ENCODE data around the gene PTPRM. TPM values are rescaled to one million over a fixed set of nuclear protein-coding genes. Genes with fewer than 3 reads are reported as not detected.

PTPRM gene
- total RNA-seq, 1 experiment from 2014 or later = 14.5 TPM

DNA sequence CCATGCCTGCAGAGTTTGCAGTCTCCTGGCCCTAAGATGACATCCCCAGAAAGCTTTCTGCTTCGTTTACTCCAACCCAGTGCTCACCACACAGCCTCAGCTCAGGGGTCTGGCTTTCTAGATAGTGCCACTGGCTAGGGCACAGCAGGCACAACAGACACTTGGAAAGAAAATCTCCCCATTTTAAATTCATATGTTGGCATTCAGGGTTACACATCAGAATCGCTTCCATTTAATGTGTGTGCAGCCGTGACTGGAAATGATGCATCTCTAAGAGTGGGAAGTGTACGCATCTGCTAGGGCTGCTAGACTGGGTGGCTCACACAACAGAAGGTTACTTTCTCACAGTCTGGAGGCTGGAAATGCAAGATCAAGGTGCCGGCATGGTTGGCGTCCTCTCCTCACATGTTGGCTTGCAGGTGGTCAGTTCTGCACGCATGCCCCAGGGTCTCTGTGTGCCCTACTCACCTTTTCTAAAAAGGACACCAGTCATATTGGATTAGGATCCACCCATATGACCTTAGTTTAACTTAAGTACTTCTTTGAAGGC is 712.7 kb downstream of the PTPRM start:
- H3K27ac ChIP-seq (ENCODE audit: low read depth, low read length) = no peak overlapping the region
- H2AFZ ChIP-seq (ENCODE audit: low read depth, low read length, poor library complexity, severe bottlenecking) = no peak overlapping the region
- no peak for ATAC-seq
- no peaks in the 10 kb centered on the region for H3K9me3 ChIP-seq (ENCODE audit: control insufficient read depth in 1 of 2, insufficient read depth in 1 of 2, low read depth in 1 of 2, low read length in 2 of 2)
- ChIA-PET RAD21 (ENCODE audit: low non-redundant PET in 1 of 2, low total read pairs in 2 of 2, uncharacterized antibody in 2 of 2, unreplicated experiment in 2 of 2) (no interaction called here), POLR2A (no interaction called here), CTCF (no interaction called here)
- no peaks in the 10 kb centered on the region for H3K4me1 ChIP-seq (ENCODE audit: control insufficient read depth in 1 of 2, insufficient read depth in 2 of 2, low read length in 2 of 2)
- no peaks in the 10 kb centered on the region for H3K9me2 ChIP-seq (ENCODE audit: insufficient read depth)
- no TSS peak for BruUV-seq (replicated peaks)
- H3K36me3 ChIP-seq (ENCODE audit: control insufficient read depth in 1 of 2, insufficient read depth in 2 of 2, low read length in 2 of 2) = no peaks in the 10 kb centered on the region
- no peak overlapping the region for H3K4me3 ChIP-seq (replicated peaks in 1 of 2; ENCODE audit: low read depth in 1 of 2, low read length in 2 of 2)
- no peak for DNase-seq (ENCODE audit: low read depth, low spot score)
- H4K20me1 ChIP-seq (ENCODE audit: insufficient read depth) = no peaks in the 10 kb centered on the region
- H3K79me2 ChIP-seq (ENCODE audit: insufficient read depth, low read length) = no peaks in the 10 kb centered on the region
- H3K27me3 ChIP-seq (ENCODE audit: insufficient read depth, low read length) = no peaks in the 10 kb centered on the region
- TF ChIP-seq POLR2A (IDR thresholded peaks at IDR 0.05; ENCODE audit: borderline replicate concordance, extremely low read depth, insufficient read depth, insufficient read length) (no peak), TCF7L2 (IDR thresholded peaks at IDR 0.05; ENCODE audit: borderline replicate concordance, extremely low read depth, insufficient read depth, insufficient read length) (no peak), ELF1 (IDR thresholded peaks at IDR 0.05; ENCODE audit: borderline replicate concordance, low read depth) (no peak), SRF (IDR thresholded peaks at IDR 0.05; ENCODE audit: low read depth) (no peak), CBX3 (IDR thresholded peaks at IDR 0.05; ENCODE audit: low read depth) (no peak), YY1 (IDR thresholded peaks at IDR 0.05; ENCODE audit: extremely low read depth, insufficient replicate concordance, low read depth, low read length) (no peak), POLR2AphosphoS5 (IDR thresholded peaks at IDR 0.05; ENCODE audit: low read depth, low read length) (no peak), JUND (IDR thresholded peaks at IDR 0.05) (no peak), EZH2 (IDR thresholded peaks at IDR 0.05) (no peak), SP1 (IDR thresholded peaks at IDR 0.05; ENCODE audit: low read depth) (no peak), EZH2phosphoT487 (IDR thresholded peaks at IDR 0.05; ENCODE audit: borderline replicate concordance) (no peak), FOSL1 (IDR thresholded peaks at IDR 0.05; ENCODE audit: low read depth) (no peak), ZNF274 (IDR thresholded peaks at IDR 0.05; ENCODE audit: low read depth, low read length) (no peak), RAD21 (IDR thresholded peaks at IDR 0.05; ENCODE audit: low read depth) (no peak)
- TF ChIP-seq, protein P1, sequence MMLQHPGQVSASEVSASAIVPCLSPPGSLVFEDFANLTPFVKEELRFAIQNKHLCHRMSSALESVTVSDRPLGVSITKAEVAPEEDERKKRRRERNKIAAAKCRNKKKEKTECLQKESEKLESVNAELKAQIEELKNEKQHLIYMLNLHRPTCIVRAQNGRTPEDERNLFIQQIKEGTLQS (IDR thresholded peaks at IDR 0.05) = no peak
- TF ChIP-seq, protein P2, sequence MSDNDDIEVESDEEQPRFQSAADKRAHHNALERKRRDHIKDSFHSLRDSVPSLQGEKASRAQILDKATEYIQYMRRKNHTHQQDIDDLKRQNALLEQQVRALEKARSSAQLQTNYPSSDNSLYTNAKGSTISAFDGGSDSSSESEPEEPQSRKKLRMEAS (IDR thresholded peaks at IDR 0.05) = no peak
- TF ChIP-seq, protein P3, sequence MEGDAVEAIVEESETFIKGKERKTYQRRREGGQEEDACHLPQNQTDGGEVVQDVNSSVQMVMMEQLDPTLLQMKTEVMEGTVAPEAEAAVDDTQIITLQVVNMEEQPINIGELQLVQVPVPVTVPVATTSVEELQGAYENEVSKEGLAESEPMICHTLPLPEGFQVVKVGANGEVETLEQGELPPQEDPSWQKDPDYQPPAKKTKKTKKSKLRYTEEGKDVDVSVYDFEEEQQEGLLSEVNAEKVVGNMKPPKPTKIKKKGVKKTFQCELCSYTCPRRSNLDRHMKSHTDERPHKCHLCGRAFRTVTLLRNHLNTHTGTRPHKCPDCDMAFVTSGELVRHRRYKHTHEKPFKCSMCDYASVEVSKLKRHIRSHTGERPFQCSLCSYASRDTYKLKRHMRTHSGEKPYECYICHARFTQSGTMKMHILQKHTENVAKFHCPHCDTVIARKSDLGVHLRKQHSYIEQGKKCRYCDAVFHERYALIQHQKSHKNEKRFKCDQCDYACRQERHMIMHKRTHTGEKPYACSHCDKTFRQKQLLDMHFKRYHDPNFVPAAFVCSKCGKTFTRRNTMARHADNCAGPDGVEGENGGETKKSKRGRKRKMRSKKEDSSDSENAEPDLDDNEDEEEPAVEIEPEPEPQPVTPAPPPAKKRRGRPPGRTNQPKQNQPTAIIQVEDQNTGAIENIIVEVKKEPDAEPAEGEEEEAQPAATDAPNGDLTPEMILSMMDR (IDR thresholded peaks at IDR 0.05 in 2 of 3, conservative IDR thresholded peaks at IDR 0.05 in 1 of 3; ENCODE audit: borderline replicate concordance in 1 of 3, insufficient read depth in 1 of 3, low read depth in 2 of 3, low read length in 2 of 3) = no peak
- intact Hi-C loops (cut with micrococcal nuclease) = no loop called here
- H3K4me2 ChIP-seq (ENCODE audit: low read length) = no peak overlapping the region
- H3K9ac ChIP-seq (ENCODE audit: low read length) = no peak overlapping the region

Measured in HCT116 (cell line).